IMR-90 (cell line): Measurements from ENCODE around the gene ATG7. TPM values are rescaled to one million over a fixed set of nuclear protein-coding genes. Genes with fewer than 3 reads are reported as not detected.

Experiments
- ATAC-seq: fragments of 200-7000 bp; cut with Tn5 transposase; 2 replicates; pipeline ENCODE4 v1.9.1; 2020; ENCODE audit warnings: low read depth, mild to moderate bottlenecking, moderate library complexity
- BruUV-seq: library from RNA; stranded (reverse); fragments of 400-500 nt; replicated peaks from 2 replicates; lab custom pipeline; 2021; lab: Mats Ljungman, UMichigan
- CTCF ChIA-PET: fragments of 300-600 bp; formaldehyde crosslinking; extraction: SDS; loops from one replicate; lab custom pipeline; 2021; ENCODE audit warnings: antibody characterized with exemption; lab: Yijun Ruan, JAX
- POLR2A ChIA-PET: fragments of 300-600 bp; sonication (Branson Sonifier 250); formaldehyde crosslinking; loops from one replicate; lab custom pipeline; 2022; ENCODE audit warnings: antibody characterized with exemption; ENCODE audit not compliant: unreplicated experiment; lab: Charles Lee
- DNase-seq: peaks from one replicate; pipeline ENCODE4 v3.0.0; 2013
- H2AFZ ChIP-seq: replicated peaks from 2 replicates; pipeline ENCODE3; 2013; ENCODE audit warnings: low read length, mild to moderate bottlenecking; ENCODE audit not compliant: poor library complexity
- H2AK5ac ChIP-seq: 2 replicates; pipeline ENCODE4 v1.6.1; 2013; ENCODE audit warnings: low read depth, low read length, inconsistent platforms
- H2AK9ac ChIP-seq: replicated peaks from 2 replicates; pipeline ENCODE3; 2013; ENCODE audit warnings: mild to moderate bottlenecking, low read depth, low read length, moderate library complexity; ENCODE audit not compliant: poor library complexity
- H2BK120ac ChIP-seq: 2 replicates; pipeline ENCODE4 v1.6.1; 2013; ENCODE audit warnings: low read depth, low read length, inconsistent platforms
- H2BK15ac ChIP-seq: 3 replicates; pipeline ENCODE4 v1.6.1; 2013; ENCODE audit warnings: low read depth, low read length, inconsistent platforms
- H2BK20ac ChIP-seq: 2 replicates; pipeline ENCODE4 v1.6.1; 2013; ENCODE audit warnings: low read depth, mild to moderate bottlenecking, inconsistent platforms, low read length, moderate library complexity
- H2BK5ac ChIP-seq: 2 replicates; pipeline ENCODE4 v1.6.1; 2013; ENCODE audit warnings: mild to moderate bottlenecking, low read depth, low read length, inconsistent platforms; ENCODE audit not compliant: poor library complexity, severe bottlenecking
- H3K14ac ChIP-seq: replicated peaks from 2 replicates; pipeline ENCODE4 v1.6.1; 2013; ENCODE audit warnings: low read depth, low read length, inconsistent platforms
- H3K18ac ChIP-seq: 2 replicates; pipeline ENCODE4 v1.6.1; 2013; ENCODE audit warnings: low read depth, low read length, control low read depth
- H3K23ac ChIP-seq: 2 replicates; pipeline ENCODE4 v1.6.1; 2013; ENCODE audit warnings: low read depth, low read length, inconsistent platforms
- H3K27ac ChIP-seq: 2 replicates; pipeline ENCODE4 v1.5.1; 2013; ENCODE audit warnings: mild to moderate bottlenecking, control low read depth, low read length; ENCODE audit not compliant: insufficient read depth
- H3K27me3 ChIP-seq: 2 replicates; pipeline ENCODE4 v1.6.1; 2013; ENCODE audit warnings: low read length; ENCODE audit not compliant: control insufficient read depth, insufficient read depth
- H3K36me3 ChIP-seq: 2 replicates; pipeline ENCODE4 v1.6.1; 2013; ENCODE audit warnings: low read length, mixed read lengths; ENCODE audit not compliant: control insufficient read depth, insufficient read depth
- H3K4ac ChIP-seq: 2 replicates; pipeline ENCODE4 v1.6.1; 2013; ENCODE audit warnings: low read depth, low read length, inconsistent platforms
- H3K4me1 ChIP-seq: 2 replicates; pipeline ENCODE4 v1.6.1; 2013; ENCODE audit warnings: low read length, mixed read lengths; ENCODE audit not compliant: control insufficient read depth, insufficient read depth
- H3K4me2 ChIP-seq: 2 replicates; pipeline ENCODE4 v1.6.1; 2013; ENCODE audit warnings: low read depth, mild to moderate bottlenecking, control low read depth, low read length, moderate library complexity
- H3K4me3 ChIP-seq: 2 replicates; pipeline ENCODE4 v1.5.1; 2013; ENCODE audit warnings: low read depth, mild to moderate bottlenecking, control low read depth, low read length, moderate library complexity; ENCODE audit not compliant: insufficient read depth
- H3K56ac ChIP-seq: 2 replicates; pipeline ENCODE4 v1.6.1; 2013; ENCODE audit warnings: low read length, inconsistent platforms; ENCODE audit not compliant: insufficient read depth; ENCODE audit errors: extremely low read depth
- H3K79me1 ChIP-seq, 2 experiments: 2 replicates each; pipeline ENCODE4 v1.6.1; 2013; ENCODE audit warnings: low read length in 2 of 2, inconsistent platforms in 1 of 2, low read depth in 1 of 2
- H3K9ac ChIP-seq: 2 replicates; pipeline ENCODE4 v1.6.1; 2013; ENCODE audit warnings: low read depth, low read length, control low read depth
- H3K9me1 ChIP-seq: 2 replicates; pipeline ENCODE4 v1.6.1; 2013; ENCODE audit warnings: low read length, inconsistent platforms; ENCODE audit not compliant: insufficient read depth
- H3K9me3 ChIP-seq: 2 replicates; pipeline ENCODE4 v1.6.1; 2013; ENCODE audit warnings: low read length; ENCODE audit not compliant: control insufficient read depth, insufficient read depth
- H4K20me1 ChIP-seq: 2 replicates; pipeline ENCODE4 v1.6.1; 2013; ENCODE audit warnings: low read length, inconsistent platforms; ENCODE audit not compliant: insufficient read depth
- H4K5ac ChIP-seq: 2 replicates; pipeline ENCODE4 v1.6.1; 2013; ENCODE audit warnings: mild to moderate bottlenecking, low read depth, low read length, control low read depth
- H4K8ac ChIP-seq, 2 experiments: 2 replicates each; pipeline ENCODE4 v1.6.1; 2013; ENCODE audit warnings: low read depth in 2 of 2, low read length in 2 of 2, control low read depth in 1 of 2, inconsistent platforms in 1 of 2
- H4K91ac ChIP-seq: 2 replicates; pipeline ENCODE4 v1.6.1; 2013; ENCODE audit warnings: low read depth, low read length, inconsistent platforms; ENCODE audit not compliant: insufficient read depth
- FOS ChIP-seq: fragments of 150-350 bp; IDR thresholded peaks from 2 replicates; pipeline ENCODE4 v1.6.1; 2016; ENCODE audit warnings: low read depth, low read length
- MXI1 ChIP-seq: IDR thresholded peaks from 2 replicates; pipeline ENCODE4 v1.6.1; 2012; ENCODE audit warnings: low read depth, mild to moderate bottlenecking, low read length, moderate library complexity, borderline replicate concordance
- RCOR1 ChIP-seq: IDR thresholded peaks from 2 replicates; pipeline ENCODE4 v1.6.1; 2012; ENCODE audit warnings: mild to moderate bottlenecking, low read length, improper control_type of control experiment; ENCODE audit not compliant: insufficient replicate concordance
- USF2 ChIP-seq: fragments of 150-350 bp; IDR thresholded peaks from 2 replicates; pipeline ENCODE4 v1.6.1; 2017; ENCODE audit warnings: mild to moderate bottlenecking, antibody characterized with exemption, low read length, low read depth
- WGBS, 2 experiments: methylation state at CpG; one replicate each; pipeline versions ENCODE4 v1.1.5 to v1.1.7; 2013; ENCODE audit warnings: missing lambda C conversion rate in 2 of 2; ENCODE audit not compliant: insufficient read length in 1 of 2; ENCODE audit errors: extremely low coverage in 2 of 2; 5-methylcytosine and 5-hydroxymethylcytosine counted together
- dilution Hi-C: fragments of 300-500 bp; cut with HindIII; formaldehyde crosslinking; loops from one replicate; pipeline ENCODE4 v1.14.3; 2018; ENCODE audit warnings: low sequenced_read_pairs; ENCODE audit not compliant: unreplicated experiment
- in situ Hi-C: fragments of 300-500 bp; cut with MboI; formaldehyde crosslinking; loops from 3 replicates; pipeline ENCODE4 v1.14.3; 2019; ENCODE audit warnings: low sequenced_read_pairs, inconsistent platforms, mixed read lengths
- intact Hi-C: fragments of 100-400 bp; cut with micrococcal nuclease; formaldehyde crosslinking; loops from 2 replicates; pipeline ENCODE4 v1.10.0; 2022
- polyA plus RNA-seq, 3 experiments: library from polyadenylated mRNA; depleted of rRNA; stranded (reverse); fragments of >200 nt; gene quantifications; 2 replicates each; pipeline ENCODE4 v1.2.3, GENCODE V29; 2012; ENCODE audit warnings: low replicate concordance in 1 of 3
- total RNA-seq: library from RNA; depleted of rRNA; stranded (reverse); fragments of >200 nt; gene quantifications from 2 replicates; pipeline ENCODE4 v1.2.3, GENCODE V29; 2012

Gene ATG7
- total and polyA plus RNA-seq, 2 of the 4 experiments (the other 2 are of a cell fraction) = 15.6 to 51.4 TPM

- ChIA-PET CTCF (no interaction called here), POLR2A (no interaction called here)
- DNase-seq (peak; percentile 37), ATAC-seq (peak; percentile 14; the same call in 1 of the 2 replicates)
- no peak overlapping the region for H3K27ac ChIP-seq
- in situ Hi-C loops = no loop called here
- no peaks in the 10 kb centered on the region for H3K36me3 ChIP-seq
- no peak overlapping the region for H3K14ac ChIP-seq
- no peak overlapping the region for H3K4me3 ChIP-seq
- TF ChIP-seq FOS (no peak), USF2 (no peak), RCOR1 (no peak), MXI1 (no peak)
- dilution Hi-C loops = no loop called here
- no peak overlapping the region for H2AK5ac ChIP-seq
- H3K18ac ChIP-seq = no peak overlapping the region
- H3K4me1 ChIP-seq = no peaks in the 10 kb centered on the region
- no peaks in the 10 kb centered on the region for H3K9me3 ChIP-seq
- H2BK20ac ChIP-seq = no peak overlapping the region
- no peak overlapping the region for H2AFZ ChIP-seq
- no peaks in the 10 kb centered on the region for H3K27me3 ChIP-seq
- no peak overlapping the region for H3K56ac ChIP-seq
- H3K9me1 ChIP-seq = no peaks in the 10 kb centered on the region
- no peak overlapping the region for H3K4me2 ChIP-seq
- no peak overlapping the region for H3K9ac ChIP-seq
- no peak overlapping the region for H3K4ac ChIP-seq
- H2BK15ac ChIP-seq = no peak overlapping the region
- H4K8ac ChIP-seq = no peak overlapping the region
- intact Hi-C loops = no loop called here
- no peak overlapping the region for H2BK120ac ChIP-seq
- no peaks in the 10 kb centered on the region for H4K20me1 ChIP-seq
- no peak overlapping the region for H3K23ac ChIP-seq
- no TSS peak for BruUV-seq
- WGBS, 2 experiments = no CpG with 5 or more reads among the region's 2 CpGs
- no peak overlapping the region for H2AK9ac ChIP-seq
- peaks cover 0 to 3% of the 10 kb centered on the region in 2 experiments; a peak in 2 of 4 replicates for H3K79me1 ChIP-seq
- no peak overlapping the region for H4K91ac ChIP-seq
- no peak overlapping the region for H2BK5ac ChIP-seq
- H4K5ac ChIP-seq = no peak overlapping the region
Measured at GRCh38 chr3:11445883-11446282, 173.7 kb downstream of the ATG7 start.
